SK-N-MC (cell line): Measurements from ENCODE around the gene LBP.
"Not testable (repeated sequence)": the region's sequence is repeated elsewhere in the genome, so short reads cannot be mapped to it uniquely, and the experiment has no call there.

ENCODE experiments used
- FOXP2 ChIP-seq: optimal IDR thresholded peaks from 2 replicates; pipeline ENCODE3; 2011; ENCODE audit warnings: mild to moderate bottlenecking, moderate library complexity; ENCODE audit not compliant: insufficient read depth; ENCODE audit errors: extremely low read length, control extremely low read depth
- POLR2AphosphoS5 ChIP-seq: IDR thresholded peaks from 2 replicates; pipeline ENCODE4 v1.6.1; 2012; ENCODE audit warnings: mild to moderate bottlenecking, low read depth, low read length, borderline replicate concordance

DNA sequence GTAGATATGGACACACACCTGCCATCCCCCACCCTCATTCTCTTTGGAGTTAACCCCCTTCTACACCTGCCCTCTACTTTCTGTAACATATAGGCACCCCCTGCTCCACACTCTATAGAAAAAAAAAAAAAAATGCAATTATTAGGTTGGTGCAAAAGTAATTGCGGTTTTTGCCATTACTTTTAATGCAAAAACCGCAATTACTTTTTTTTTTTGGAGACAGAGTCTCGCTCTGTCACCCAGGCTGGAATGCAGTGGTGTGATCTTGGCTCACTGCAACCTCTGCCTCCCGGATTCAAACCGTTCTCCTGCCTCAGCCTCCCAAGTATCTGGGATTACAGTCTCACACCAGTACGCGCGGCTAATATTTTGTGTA lies 6.8 kb upstream of the LBP start:
- TF ChIP-seq POLR2AphosphoS5, FOXP2: not testable (repeated sequence)
